HL-60/S4 treated with retinoic acid at 250 ng/mL for 4 days and 3 days (cell line): ENCODE data around the gene RGS14.
"Not testable (repeated sequence)": the region's sequence is repeated elsewhere in the genome, so short reads cannot be mapped to it uniquely, and the experiment has no call there.

ENCODE experiments used
- in situ Hi-C: fragments of 300-500 bp; cut with MboI; formaldehyde crosslinking; loops from 2 replicates; pipeline ENCODE4 v1.7.0; 2022; ENCODE audit warnings: low sequenced_read_pairs

Gene RGS14

GRCh38 chr5:177344891-177345290, 12.8 kb upstream of the RGS14 start:
- in situ Hi-C loops = no loop called here

GRCh38 chr5:177346820-177347219, 10.9 kb upstream of the RGS14 start:
- in situ Hi-C loops = no loop called here

GRCh38 chr5:177347699-177348098, 10.0 kb upstream of the RGS14 start:
- in situ Hi-C loops = no loop called here

- in situ Hi-C loops = no loop called here
These were observed 8.4 kb upstream of the RGS14 start for GRCh38 chr5:177349362-177349647.

GRCh38 chr5:177349762-177350161, 8.0 kb upstream of the RGS14 start:
- in situ Hi-C loops = no loop called here

GRCh38 chr5:177350776-177351391, 6.8 kb upstream of the RGS14 start:
- in situ Hi-C loops = no loop called here

- in situ Hi-C loops = no loop called here
These were observed 6.1 kb upstream of the RGS14 start, which contains the start of gene LMAN2 for GRCh38 chr5:177351392-177352329. TSS of gene LMAN2 (minus strand) at chr5:177351668. CDS start at chr5:177351647, 21 bp downstream.

- in situ Hi-C loops = no loop called here
These were observed 4.6 kb upstream of the RGS14 start for GRCh38 chr5:177353093-177353492.

- in situ Hi-C loops = no loop called here
These were observed 3.5 kb upstream of the RGS14 start for GRCh38 chr5:177354256-177354655.

- in situ Hi-C loops = no loop called here
These were observed 3.0 kb upstream of the RGS14 start for GRCh38 chr5:177354711-177355110.

- in situ Hi-C loops = no loop called here
These were observed 2.4 kb upstream of the RGS14 start for GRCh38 chr5:177355162-177355867.

- in situ Hi-C loops = no loop called here
These were observed 1.9 kb upstream of the RGS14 start for GRCh38 chr5:177355868-177356168.

- in situ Hi-C loops = no loop called here
These were observed 978 bp upstream of the RGS14 start for GRCh38 chr5:177356746-177357145.

GRCh38 chr5:177357146-177357458, 622 bp upstream of the RGS14 start:
- in situ Hi-C loops = no loop called here

- in situ Hi-C loops = no loop called here
These were observed 671 bp downstream of the RGS14 start for GRCh38 chr5:177358370-177358819.

GRCh38 chr5:177359451-177359851, 1.7 kb downstream of the RGS14 start:
- in situ Hi-C loops = no loop called here

- in situ Hi-C loops = no loop called here
These were observed 2.1 kb downstream of the RGS14 start for GRCh38 chr5:177359860-177360259.

GRCh38 chr5:177360740-177361139, 3.0 kb downstream of the RGS14 start:
- in situ Hi-C loops = not testable (repeated sequence)

- in situ Hi-C loops = no loop called here
These were observed 3.9 kb downstream of the RGS14 start for GRCh38 chr5:177361418-177362291.

GRCh38 chr5:177362292-177362609, 4.5 kb downstream of the RGS14 start:
- in situ Hi-C loops = no loop called here
